Measurements from ENCODE around the gene KCNH1.

Gene KCNH1

GRCh38 chr1:210850556-210850955, 283.4 kb downstream of the KCNH1 start:
- no peak for DNase-seq

GRCh38 chr1:210848474-210848873, 285.5 kb downstream of the KCNH1 start:
- DNase-seq = no peak

- DNase-seq = no peak
Observed at GRCh38 chr1:210841926-210842625, 291.9 kb downstream of the KCNH1 start.

GRCh38 chr1:210830034-210831028, 303.6 kb downstream of the KCNH1 start:
- DNase-seq = no peak

- DNase-seq = no peak
Observed at GRCh38 chr1:210828996-210829596, 304.9 kb downstream of the KCNH1 start.

- DNase-seq = no peak
Observed at GRCh38 chr1:210827481-210827880, 306.5 kb downstream of the KCNH1 start.

GRCh38 chr1:210826686-210827085, 307.3 kb downstream of the KCNH1 start:
- DNase-seq = no peak

GRCh38 chr1:210822932-210823331, 311.0 kb downstream of the KCNH1 start:
- DNase-seq = no peak

- DNase-seq = no peak
Observed at GRCh38 chr1:210822241-210822640, 311.7 kb downstream of the KCNH1 start.

GRCh38 chr1:210821615-210822014, 312.3 kb downstream of the KCNH1 start:
- no peak for DNase-seq

GRCh38 chr1:210819266-210819665, 314.7 kb downstream of the KCNH1 start:
- no peak for DNase-seq

- DNase-seq = no peak
Observed at GRCh38 chr1:210817385-210818275, 316.3 kb downstream of the KCNH1 start.

- DNase-seq = no peak
Observed at GRCh38 chr1:210815641-210816550, 318.1 kb downstream of the KCNH1 start.

GRCh38 chr1:210814382-210815123, 319.4 kb downstream of the KCNH1 start:
- no peak for DNase-seq

- no peak for DNase-seq
Observed at GRCh38 chr1:210801501-210801900, 332.4 kb downstream of the KCNH1 start.

- no peak for DNase-seq
Observed at GRCh38 chr1:210800756-210801155, 333.2 kb downstream of the KCNH1 start.

- no peak for DNase-seq
Observed at GRCh38 chr1:210800301-210800700, 333.6 kb downstream of the KCNH1 start.

- no peak for DNase-seq
Observed at GRCh38 chr1:210797422-210797821, 336.5 kb downstream of the KCNH1 start.

- no peak for DNase-seq
Observed at GRCh38 chr1:210796421-210796820, 337.5 kb downstream of the KCNH1 start.

GRCh38 chr1:210794445-210794844, 339.5 kb downstream of the KCNH1 start:
- no peak for DNase-seq
